OCI-LY1 (cell line): Measurements from ENCODE around the gene SLC10A4.

ENCODE experiments used
- EZH2 ChIP-seq: fragments of 200-600 bp; sonication (generic), shearing (Covaris generic); IDR thresholded peaks from 2 replicates; pipeline ENCODE4 v1.8.0; 2017; ENCODE audit warnings: borderline replicate concordance, mixed run types, mild to moderate bottlenecking, antibody characterized with exemption, low read length, moderate library complexity, mixed read lengths
- TF ChIP-seq, protein P1 (sequence below): fragments of 200-600 bp; sonication (generic), shearing (Covaris generic); IDR thresholded peaks from 2 replicates; pipeline ENCODE4 v1.5.1; 2017; ENCODE audit warnings: mild to moderate bottlenecking, antibody characterized with exemption, low read length, moderate library complexity, mixed read lengths

DNA sequence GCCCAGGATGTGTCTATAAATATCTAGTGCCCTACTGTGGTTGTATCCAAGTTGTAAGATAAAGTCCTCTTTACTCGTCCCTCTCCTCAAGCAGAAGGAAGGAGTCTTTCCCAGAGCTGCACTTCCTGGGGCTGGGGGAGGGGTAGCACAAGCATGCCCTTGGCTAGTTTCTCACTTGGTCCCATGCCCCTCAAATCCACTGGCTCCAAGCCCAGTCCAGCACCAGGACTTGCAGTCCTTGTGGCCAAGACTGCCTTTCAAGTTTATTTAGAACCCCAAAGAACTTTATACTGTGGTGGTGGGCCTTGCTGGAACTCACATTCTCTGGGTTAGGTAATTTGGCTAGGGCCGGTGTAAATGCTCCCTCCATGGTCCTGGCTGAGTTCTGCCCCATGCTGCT lies 43.2 kb upstream of the SLC10A4 start:
- TF ChIP-seq, protein P1, sequence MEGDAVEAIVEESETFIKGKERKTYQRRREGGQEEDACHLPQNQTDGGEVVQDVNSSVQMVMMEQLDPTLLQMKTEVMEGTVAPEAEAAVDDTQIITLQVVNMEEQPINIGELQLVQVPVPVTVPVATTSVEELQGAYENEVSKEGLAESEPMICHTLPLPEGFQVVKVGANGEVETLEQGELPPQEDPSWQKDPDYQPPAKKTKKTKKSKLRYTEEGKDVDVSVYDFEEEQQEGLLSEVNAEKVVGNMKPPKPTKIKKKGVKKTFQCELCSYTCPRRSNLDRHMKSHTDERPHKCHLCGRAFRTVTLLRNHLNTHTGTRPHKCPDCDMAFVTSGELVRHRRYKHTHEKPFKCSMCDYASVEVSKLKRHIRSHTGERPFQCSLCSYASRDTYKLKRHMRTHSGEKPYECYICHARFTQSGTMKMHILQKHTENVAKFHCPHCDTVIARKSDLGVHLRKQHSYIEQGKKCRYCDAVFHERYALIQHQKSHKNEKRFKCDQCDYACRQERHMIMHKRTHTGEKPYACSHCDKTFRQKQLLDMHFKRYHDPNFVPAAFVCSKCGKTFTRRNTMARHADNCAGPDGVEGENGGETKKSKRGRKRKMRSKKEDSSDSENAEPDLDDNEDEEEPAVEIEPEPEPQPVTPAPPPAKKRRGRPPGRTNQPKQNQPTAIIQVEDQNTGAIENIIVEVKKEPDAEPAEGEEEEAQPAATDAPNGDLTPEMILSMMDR: no peak
- no peak for TF ChIP-seq EZH2
